HG03565 (cell line): ENCODE data around the gene ATP5MC3.
"Not testable (repeated sequence)": the region's sequence is repeated elsewhere in the genome, so short reads cannot be mapped to it uniquely, and the experiment has no call there.

Experiments
- ATAC-seq: cut with Tn5 transposase; IDR thresholded peaks from one replicate; pipeline ENCODE4 v1.9.1; 2021; ENCODE audit warnings: mild to moderate bottlenecking, moderate library complexity; ENCODE audit not compliant: unreplicated experiment

The ATP5MC3 gene

DNA sequence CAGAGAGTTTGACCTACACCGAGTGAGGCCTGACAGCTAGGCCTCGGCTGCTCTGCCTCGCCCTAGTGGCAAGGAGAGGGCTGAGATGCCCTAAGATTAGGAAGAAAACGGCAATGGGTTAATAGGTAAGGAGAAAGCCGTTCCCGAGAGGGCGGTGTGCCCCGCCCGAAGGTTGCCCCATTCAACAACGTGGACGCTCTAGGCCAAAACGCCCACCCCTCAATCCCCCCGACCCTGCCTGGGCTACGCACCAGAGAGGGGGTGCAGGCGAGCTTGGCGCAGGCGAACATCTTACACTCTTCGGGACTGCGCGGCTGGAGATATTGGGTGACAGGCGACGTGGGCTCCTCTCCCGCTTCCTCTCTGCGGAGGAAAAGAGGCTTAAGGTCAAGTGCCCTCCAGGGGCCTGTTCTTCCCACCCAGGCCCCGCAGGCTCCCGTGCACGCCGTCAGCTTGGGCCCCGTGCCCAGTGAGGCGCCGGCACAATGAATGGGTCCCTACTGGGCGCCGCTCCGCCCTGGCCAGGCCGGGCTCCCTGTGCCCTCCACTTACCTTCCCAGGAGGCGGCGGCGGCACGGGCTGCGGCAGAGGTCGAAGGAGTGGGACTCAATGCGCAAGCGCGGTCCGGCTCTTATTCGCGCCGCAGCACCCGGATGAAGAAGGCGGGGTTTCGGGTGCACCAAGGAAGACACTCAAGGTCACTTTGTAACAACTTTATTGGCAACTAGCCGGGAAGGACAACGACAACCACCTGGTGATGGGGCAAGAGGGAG is at the start of gene ATP5MC3:
Gene ATP5MC3, minus strand, starts transcription at position 607 of the 773 bp plus-strand sequence. Its CDS starts 317 bp downstream, at position 290.
- ATAC-seq: peak; percentile 87

DNA sequence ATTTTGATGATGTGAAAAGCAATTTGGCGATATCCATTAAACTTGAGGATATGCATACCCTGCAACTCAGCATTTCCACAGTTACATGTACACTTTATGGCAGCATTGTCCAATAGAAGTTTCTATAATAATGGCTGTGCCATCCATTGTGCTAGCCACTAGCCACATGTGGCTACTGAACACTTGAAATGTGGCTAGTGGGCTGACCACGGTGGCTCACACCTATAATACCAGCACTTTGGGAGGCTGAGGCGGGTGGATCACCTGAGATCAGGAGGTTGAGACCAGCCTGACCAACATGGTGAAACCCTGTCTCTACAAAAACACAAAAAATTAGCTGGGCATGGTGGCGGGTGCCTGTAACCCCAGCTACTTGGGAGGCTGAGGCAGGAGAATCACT is 47.1 kb upstream of the ATP5MC3 start:
- not testable (repeated sequence) for ATAC-seq

DNA sequence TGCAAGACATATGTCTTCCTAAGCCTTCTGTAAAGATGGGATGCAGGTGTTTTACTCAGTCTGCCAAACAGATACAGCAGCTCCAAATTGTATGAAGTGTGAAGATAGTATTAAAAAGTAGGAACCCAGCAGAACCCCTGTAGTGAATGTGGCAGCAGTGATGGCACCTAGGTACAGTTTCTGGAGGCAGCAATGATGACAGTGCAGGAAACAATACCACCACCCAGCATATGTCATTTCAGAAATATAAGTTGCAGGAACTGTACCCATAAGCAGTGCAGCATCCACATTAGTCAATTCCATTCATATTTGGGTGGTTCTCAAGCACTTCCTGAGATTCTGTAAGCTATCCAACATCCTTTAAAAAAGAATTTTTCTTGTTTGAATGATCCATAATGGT is 46.7 kb upstream of the ATP5MC3 start:
- no peak for ATAC-seq

DNA sequence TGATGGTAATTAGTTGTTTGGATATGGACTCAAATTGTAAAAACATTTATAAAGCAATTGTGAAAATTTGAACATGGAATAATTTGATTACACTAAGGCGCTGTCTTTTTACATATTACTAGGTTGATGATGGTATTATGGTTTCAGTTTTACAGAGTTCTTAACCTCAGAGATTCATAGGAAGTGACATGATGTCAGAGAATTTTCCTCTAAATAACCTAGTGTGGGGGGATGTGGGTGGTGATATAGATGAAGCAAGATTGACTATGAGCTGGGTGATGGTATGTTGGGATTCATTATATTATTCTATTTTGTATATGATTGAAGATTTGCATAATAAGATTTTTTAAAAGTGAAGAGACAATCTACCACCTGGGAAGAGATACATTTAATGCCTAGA is 45.9 kb upstream of the ATP5MC3 start:
- ATAC-seq: no peak

DNA sequence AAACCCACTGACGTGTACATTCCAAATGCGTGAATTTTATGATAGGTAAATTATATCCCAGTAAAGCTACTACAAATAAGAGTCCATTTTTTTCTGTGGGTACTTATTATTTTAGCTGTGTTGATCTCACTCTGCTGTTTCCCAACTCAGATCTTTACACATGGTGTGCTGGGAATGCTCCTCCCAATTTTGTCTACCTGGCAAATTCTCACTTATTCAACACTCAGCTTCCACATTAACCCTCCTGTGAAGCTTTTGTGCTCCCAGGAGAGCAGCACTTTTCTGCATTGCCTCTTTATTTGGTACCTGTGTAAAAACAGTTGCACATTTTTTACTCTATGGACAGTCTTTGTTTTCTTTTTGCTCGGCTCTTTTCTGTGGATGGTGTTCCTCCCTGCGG is 38.6 kb upstream of the ATP5MC3 start:
- ATAC-seq: no peak

DNA sequence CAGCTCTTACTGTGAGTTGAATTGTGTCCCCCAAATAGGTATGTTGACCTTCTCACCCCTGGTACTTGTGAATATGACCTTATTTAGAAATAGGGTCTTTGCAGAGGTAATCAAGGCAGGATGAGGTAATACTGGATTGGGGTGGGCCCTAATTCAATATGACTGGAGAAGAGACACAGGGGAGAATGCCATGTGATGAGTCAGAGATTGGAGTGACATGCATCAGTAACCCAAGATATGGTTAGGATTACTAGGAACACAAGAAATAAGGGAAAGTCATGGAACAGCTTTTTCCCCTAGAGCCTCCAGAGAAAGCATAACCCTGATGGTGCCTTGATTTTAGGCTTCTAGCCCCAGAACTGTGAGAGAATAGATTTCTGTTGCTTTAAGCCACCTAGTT is 37.0 kb upstream of the ATP5MC3 start:
- ATAC-seq: no peak

DNA sequence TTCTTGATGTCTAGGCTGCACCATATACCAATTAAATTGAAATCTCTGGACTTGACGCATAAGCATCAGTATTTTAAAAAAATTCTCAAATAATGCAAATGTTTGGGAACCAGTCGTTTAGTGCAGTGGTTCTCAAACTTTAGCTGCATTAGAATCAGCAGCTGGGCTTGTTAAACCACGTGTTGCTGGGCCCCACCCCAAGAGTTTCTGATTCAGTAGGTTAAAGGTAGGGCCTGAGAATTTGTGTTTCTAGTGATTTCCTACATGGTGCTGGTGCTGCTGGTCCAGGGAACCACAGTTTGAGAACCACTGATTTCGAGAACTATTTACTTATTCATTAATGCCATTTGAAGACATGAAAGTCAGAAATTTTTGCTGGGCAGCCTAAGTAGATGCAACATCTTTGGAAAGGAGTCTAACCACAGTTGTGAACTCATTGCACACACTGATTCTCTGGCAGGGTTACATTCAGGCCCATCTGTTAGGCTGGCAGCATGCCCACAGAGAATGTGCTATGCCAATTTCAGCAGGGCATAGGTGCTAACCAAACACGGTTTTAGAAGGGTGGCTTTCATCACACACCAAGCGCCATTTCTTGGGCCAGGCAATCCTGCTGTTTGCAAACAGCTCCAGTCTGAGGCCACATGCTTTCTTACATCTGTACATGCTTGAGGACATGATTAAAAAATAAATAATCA is 26.4 kb upstream of the ATP5MC3 start:
- no peak for ATAC-seq

DNA sequence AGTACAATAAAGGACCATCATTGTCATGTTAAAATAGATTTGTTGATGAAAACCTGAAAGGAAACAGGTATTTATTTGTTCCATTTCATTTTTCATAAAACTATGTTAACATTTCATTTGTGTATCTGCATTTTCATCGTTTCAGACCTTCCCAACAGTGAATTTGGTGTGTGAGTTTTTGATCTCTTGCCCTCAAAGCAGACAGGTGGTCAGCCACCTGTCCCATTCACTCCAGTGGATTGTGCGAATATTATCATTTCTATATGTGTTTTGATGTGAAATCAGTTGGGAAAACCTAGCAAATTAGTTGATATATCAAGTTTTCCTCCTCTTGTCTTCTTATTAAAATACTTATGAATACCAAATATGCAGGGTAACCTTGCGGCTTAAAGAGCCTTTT is 25.4 kb upstream of the ATP5MC3 start:
- ATAC-seq: no peak

DNA sequence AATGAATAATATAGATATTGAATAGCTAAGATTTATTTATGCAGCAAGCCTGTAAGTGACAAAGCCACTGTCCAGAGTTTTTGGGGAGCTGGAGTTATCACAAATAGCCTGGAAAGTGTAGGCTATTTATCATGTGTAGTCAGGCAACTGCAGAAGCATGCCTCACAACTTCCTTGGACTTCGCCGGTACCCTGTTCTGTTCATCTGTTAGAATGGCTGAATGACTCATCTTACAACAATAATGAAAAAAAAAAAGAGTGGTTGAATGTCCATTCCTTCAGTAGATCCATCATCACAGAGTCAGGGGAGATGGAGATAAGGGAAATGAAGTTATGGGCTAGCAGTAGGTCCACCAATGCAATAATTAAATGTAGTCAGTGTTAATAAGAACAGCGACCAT is 24.0 kb upstream of the ATP5MC3 start:
- ATAC-seq: no peak

DNA sequence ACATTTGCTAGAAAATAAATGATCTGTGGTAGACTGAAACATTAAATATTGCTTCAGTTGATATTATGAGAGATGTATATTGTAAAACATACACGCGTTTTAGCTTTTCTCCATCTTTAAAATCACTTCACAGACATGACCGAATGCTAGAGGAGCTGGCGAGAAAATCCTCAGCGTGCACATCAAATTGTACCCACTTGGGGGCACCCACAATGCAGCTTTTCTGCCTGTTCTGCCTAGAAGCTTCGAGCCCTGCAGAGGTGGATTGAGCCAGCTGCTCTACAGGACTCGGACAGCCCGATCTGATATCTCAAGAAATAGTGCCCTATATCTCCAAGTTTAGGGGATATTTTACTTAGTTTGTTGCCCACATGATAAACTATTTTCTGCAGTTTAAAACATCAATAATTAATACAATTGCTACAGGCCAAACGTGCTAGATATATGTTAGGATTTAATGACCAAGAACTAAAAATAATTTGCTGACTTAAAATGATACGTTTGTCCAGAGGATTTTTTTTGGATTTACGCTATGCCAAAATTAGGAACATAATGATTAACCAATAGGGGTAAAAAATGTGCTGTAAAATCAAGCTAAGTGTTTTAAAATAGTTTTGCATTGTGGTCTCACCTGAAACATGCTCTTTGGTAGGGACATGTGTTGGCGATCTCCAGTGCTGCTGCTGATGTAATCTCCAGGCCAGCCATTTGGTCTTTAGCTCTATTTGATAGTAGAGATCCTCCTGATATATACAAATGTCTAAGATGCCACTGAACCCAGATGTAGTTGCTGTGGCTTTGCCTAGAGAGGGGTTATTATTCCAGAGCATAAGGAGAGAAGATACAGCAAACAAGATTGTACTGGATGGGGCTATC is 22.3 kb upstream of the ATP5MC3 start:
- peak; percentile 74 for ATAC-seq

DNA sequence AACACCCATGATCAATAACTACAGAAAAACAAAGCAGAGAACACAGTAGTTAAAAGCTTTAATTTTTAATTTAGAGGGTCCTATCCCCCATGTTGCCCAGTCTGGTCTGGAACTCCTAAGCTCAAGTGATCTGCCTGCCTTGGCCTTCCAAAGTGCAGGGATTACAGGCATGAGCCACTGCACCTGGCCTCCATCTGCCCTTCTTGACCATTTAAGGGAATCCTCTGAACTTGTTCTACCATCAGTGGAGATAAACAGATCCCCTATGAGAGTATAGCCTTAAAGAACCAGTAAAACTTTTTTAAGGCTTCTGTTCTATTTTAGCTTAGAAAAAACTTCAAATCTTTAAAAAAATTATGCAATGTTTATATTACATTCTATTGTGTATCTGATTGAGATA is 13.5 kb upstream of the ATP5MC3 start:
- no peak for ATAC-seq

DNA sequence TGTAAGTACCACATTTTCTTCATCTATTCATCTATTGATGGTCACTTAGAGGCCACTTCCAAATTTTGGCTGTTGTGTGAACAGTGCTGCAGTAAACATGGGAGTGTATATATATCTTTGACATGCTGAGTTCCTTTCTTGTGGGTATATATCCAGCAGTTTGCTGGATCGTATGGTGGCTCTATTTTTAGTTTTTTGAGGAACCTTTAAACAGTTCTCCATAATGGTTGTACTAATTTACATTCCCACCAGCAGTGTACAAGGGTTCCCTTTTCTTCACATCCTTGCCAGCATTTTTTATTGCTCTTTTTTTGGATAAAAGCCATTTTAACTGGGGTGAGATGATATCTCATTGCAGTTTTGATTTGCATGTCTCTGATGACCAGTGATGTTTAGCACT is 7.3 kb upstream of the ATP5MC3 start:
- no peak for ATAC-seq

DNA sequence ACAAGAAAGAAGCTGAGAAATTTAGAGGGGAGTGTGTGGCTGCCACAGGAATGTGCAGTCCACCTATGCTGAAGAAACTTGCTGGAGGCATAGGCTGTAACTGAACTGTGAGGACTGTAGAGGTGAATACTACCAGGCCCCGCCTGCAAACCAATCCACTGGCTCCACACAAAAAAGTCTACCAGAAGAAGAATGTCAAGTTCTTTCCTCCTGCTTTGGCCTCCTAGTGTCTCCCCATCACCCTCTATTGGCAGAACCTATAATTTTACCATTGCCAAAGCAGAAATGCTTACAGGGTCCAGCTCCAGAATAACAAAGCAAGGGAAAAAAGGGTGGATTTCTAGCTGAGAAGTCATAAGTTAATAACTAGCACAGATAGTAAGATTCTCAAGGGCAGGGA is 5.9 kb upstream of the ATP5MC3 start:
- peak; percentile 67 for ATAC-seq

DNA sequence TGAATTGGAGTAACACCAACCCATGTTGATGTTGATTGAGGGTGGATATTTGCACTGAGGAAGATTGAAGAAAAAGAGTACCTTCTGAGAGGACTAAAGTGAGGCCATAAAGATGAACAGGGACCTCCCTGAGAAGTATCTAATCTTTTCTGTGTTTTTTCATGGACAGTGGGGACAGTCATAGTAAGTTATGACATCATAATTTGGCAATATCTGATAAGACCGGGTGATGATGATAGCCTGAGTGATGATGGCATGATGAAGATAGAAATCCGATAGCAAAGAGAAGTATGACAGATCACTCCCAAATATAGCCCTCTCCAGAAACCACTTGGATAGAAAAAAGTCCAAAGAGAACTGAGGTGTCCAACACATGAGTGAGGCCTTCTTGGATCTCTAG is 2.2 kb upstream of the ATP5MC3 start:
- ATAC-seq: no peak

DNA sequence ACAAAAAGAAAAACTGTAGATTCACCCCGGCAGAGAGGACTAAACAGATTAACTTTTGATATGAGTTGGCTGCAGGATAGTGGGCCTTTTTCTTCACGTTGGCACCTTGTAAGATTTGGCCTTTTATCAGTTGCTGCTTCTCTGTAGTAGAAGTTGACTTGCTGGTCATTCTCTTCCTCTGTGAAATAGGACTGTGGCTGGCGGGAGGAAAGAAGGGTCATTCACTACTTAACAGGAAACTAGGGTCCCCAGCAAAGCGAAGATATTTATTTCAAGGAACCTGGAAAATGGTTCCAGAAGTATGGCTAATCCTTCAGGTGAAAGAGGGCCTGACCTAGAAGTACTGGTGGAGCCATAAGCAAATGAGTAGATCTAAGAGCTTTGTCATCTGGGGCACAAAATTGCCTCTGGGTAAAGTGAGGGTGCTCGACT is 383 bp upstream of the ATP5MC3 start:
- ATAC-seq: no peak

DNA sequence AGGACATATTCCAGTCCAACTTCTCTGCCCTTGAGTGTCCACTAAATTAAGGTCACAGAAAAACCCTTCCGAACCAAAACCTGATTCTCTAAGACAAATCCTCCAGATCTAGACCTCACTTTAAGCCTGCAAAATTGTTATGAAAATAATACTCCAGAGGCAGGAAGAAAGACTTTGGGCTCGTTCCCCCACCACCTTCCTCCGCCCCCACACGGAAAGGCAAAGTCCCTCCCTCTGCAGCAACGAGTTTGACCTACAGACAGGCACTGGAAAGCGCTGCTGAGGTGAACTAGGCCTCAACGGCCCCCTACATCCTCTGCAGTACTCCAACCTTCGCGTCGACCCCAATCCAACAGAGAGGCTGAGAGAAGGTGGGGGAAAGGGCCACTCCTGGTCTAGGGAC is 808 bp downstream of the ATP5MC3 start:
- peak; percentile 27 for ATAC-seq

DNA sequence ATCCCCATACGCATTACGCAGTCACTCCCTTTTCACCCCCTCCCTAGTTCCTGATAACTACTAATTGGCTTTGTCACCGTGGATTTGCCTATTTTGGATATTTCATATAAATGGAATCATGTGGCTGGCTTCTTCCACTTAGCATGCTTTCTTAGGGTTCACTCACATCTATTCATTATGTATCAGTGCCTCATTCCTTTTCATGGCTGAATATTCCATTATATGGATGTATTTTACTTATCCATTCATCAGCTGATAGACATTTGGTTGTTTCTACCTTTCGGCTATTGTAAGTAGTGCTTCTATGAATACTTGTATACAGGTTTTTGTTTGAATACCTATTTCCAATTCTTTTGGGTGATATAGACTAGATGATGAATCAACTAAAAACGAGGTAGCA is 4.9 kb downstream of the ATP5MC3 start:
- no peak for ATAC-seq

DNA sequence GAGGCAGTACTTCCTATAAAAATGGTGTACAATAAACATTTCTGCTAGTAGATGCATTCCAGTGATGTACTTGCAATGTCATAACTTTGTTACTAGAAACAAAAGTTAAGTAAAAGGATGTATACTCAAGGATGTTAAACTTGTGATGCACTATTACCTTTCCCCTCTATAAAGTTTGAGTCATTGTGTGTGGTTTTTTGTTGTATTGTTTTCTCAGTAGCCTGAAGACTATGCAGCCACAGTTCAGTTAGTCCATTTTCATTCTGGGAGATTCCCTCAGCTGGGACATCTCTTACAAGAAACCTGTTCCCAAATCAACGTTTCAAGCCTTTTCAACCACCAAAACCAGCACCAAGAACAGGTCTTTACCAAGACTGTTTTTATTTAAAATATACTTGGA is 5.6 kb downstream of the ATP5MC3 start:
- ATAC-seq: no peak

DNA sequence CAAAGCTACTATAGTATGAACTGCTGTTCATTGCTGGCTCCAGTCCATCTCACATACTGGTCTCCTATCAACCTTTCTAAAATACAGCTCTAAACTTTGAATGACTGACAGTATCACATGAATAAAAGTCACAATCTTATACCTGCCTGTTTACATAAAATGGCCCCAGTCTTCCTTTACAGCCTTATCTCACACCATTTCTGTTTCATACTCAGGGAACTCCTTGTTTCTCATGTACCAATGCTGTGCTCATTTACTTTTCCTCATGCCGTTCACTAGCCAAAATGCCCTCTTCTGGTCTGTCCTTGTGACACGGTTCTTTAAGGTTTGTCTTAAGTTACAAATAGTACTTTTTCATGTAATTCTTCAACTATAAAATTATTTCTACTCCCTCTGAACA is 6.2 kb downstream of the ATP5MC3 start:
- no peak for ATAC-seq

DNA sequence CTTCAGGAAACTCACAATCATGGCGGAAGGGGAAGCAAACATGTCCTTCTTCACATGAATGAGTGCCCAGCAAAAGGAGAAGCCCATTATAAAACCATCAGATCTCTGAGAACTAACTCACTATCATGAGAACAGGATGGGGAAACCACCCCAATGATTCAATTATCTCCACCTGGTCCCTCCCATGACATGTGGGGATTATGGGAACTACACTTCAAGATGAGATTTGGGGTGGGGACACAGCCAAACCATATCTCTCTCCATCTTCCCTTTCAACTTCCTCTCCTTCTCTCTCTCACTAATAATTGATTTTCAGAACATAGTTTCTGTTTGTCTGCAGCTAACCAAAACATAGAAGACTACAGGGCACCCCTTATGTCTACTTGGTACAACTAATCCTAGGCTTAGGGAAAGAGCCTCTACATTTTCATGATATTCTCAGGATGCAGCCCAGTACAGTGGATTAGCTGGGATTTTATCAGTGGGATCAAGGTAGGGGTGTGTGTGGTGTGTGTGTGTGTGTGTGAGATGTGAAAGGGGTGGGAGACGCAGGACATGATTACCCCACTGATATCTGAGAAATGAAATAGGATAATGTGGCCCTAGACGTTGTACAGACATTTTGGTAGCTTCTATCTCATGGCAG is 10.7 kb downstream of the ATP5MC3 start:
- ATAC-seq: no peak

DNA sequence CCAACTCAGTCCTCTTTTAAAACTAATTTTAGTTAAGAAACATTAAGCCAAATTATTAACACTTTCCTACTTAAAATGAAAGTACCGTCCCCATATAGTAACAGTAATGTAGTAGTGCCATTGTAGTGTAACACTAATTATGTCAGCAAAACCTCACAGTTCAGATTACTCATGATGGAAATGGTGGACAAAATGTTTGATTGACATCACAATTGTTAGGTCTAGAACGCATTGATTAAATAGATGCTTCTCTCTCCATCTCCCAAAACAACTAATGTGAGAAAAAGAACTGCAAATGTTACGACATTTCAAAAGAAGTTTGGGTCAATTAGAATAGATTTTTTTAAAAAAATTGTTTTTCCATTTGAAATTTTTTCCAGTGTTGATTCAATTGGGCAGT is 12.3 kb downstream of the ATP5MC3 start:
- no peak for ATAC-seq
